GM12878 (cell line): ENCODE results near the gene WSCD1. TPM values are rescaled to one million over a fixed set of nuclear protein-coding genes. Genes with fewer than 3 reads are reported as not detected.

Source experiments
- ATAC-seq: fragments of 200-7000 bp; cut with Tn5 transposase; 3 replicates; pipeline ENCODE4 v1.9.1; 2020; ENCODE audit warnings: mild to moderate bottlenecking, moderate library complexity
- BruUV-seq: library from RNA; stranded (reverse); fragments of 400-500 nt; replicated peaks from 2 replicates; lab custom pipeline; 2021; lab: Mats Ljungman, UMichigan
- CTCF ChIA-PET: fragments of 300-600 bp; sonication (Branson Sonifier 250); formaldehyde crosslinking; extraction: SDS; loops from one replicate; lab custom pipeline; 2021; ENCODE audit warnings: inconsistent platforms; lab: Yijun Ruan, JAX
- POLR2A ChIA-PET: fragments of 350-600 bp; formaldehyde crosslinking; extraction: SDS; loops from one replicate; lab custom pipeline; 2021; ENCODE audit warnings: inconsistent platforms; lab: Charles Lee
- RAD21 ChIA-PET: fragments of 300-600 bp; sonication (Branson Sonifier 250); formaldehyde crosslinking; loops from one replicate; lab custom pipeline; 2023; ENCODE audit warnings: antibody characterized with exemption; ENCODE audit not compliant: unreplicated experiment; lab: Charles Lee
- SMC1A ChIA-PET: fragments of 300-600 bp; sonication (Branson Sonifier 250); formaldehyde crosslinking; loops from one replicate; lab custom pipeline; 2023; ENCODE audit not compliant: unreplicated experiment, uncharacterized antibody; lab: Charles Lee
- DNase-seq: peaks from one replicate; pipeline ENCODE4 v3.0.0-alpha.2; 2011; ENCODE audit warnings: low read depth, low spot score
- FAIRE-seq: peaks from 3 replicates; lab custom pipeline; 2011; peaks lifted over from hg19 to GRCh38; lab: Jason Lieb, UNC
- H2AFZ ChIP-seq: 2 replicates; pipeline ENCODE4 v1.6.0; 2011; ENCODE audit warnings: low read depth, low read length, control low read depth; ENCODE audit not compliant: control insufficient read depth
- H3K27ac ChIP-seq: 2 replicates; pipeline ENCODE4 v1.5.1; 2011; ENCODE audit warnings: control low read depth; ENCODE audit not compliant: control insufficient read depth, insufficient read depth
- H3K27me3 ChIP-seq, 2 experiments: replicated peaks in 1 of 2; 2 replicates each; pipeline versions ENCODE4 v1.6.0 to v1.6.1; 2011; ENCODE audit warnings: low read length in 1 of 2; ENCODE audit not compliant: control insufficient read depth in 2 of 2, insufficient read depth in 2 of 2
- H3K36me3 ChIP-seq, 2 experiments: 2 replicates each; pipeline ENCODE4 v1.5.1; 2011; ENCODE audit warnings: low read length in 1 of 2; ENCODE audit not compliant: control insufficient read depth in 2 of 2, insufficient read depth in 2 of 2
- H3K4me1 ChIP-seq: 2 replicates; pipeline ENCODE4 v1.6.1; 2011; ENCODE audit warnings: mild to moderate bottlenecking, low read length, moderate library complexity, mixed read lengths; ENCODE audit not compliant: control insufficient read depth, insufficient read depth
- H3K4me2 ChIP-seq: 2 replicates; pipeline ENCODE4 v1.6.0; 2011; ENCODE audit warnings: control low read depth; ENCODE audit not compliant: control insufficient read depth, insufficient read depth
- H3K4me3 ChIP-seq: fragments of 200-600 bp; sonication (generic); 2 replicates; pipeline ENCODE4 v1.5.1; 2016
- H3K79me2 ChIP-seq: 2 replicates; pipeline ENCODE4 v1.6.0; 2011; ENCODE audit warnings: low read length; ENCODE audit not compliant: control insufficient read depth, insufficient read depth
- H3K9ac ChIP-seq: 2 replicates; pipeline ENCODE4 v1.8.0; 2011; ENCODE audit warnings: low read length, control low read depth, mixed read lengths; ENCODE audit not compliant: control insufficient read depth, insufficient read depth
- H3K9me3 ChIP-seq: replicated peaks from 3 replicates; pipeline ENCODE4 v1.5.1; 2011; ENCODE audit warnings: mild to moderate bottlenecking, low read length; ENCODE audit not compliant: control insufficient read depth, insufficient read depth
- H4K20me1 ChIP-seq: 2 replicates; pipeline ENCODE4 v1.6.0; 2011; ENCODE audit not compliant: control insufficient read depth, insufficient read depth
- BCL11A ChIP-seq: IDR thresholded peaks from 2 replicates; pipeline ENCODE4 v1.6.1; 2011; ENCODE audit warnings: low read depth, low read length
- CBFB ChIP-seq: IDR thresholded peaks from 2 replicates; pipeline ENCODE4 v1.6.1; 2016; ENCODE audit warnings: antibody characterized with exemption, low read depth
- CHD1 ChIP-seq: IDR thresholded peaks from 2 replicates; pipeline ENCODE4 v1.6.1; 2012; ENCODE audit warnings: low read depth, low read length, improper control_type of control experiment
- ETV6 ChIP-seq, 2 experiments: fragments of 450-650 bp in 1 of 2; IDR thresholded peaks in 1 of 2; conservative IDR thresholded peaks in 1 of 2; 2 replicates each; pipeline ENCODE4 v1.6.1; 2014; ENCODE audit warnings: antibody characterized with exemption in 1 of 2, borderline replicate concordance in 1 of 2, low read depth in 1 of 2, mild to moderate bottlenecking in 1 of 2, moderate library complexity in 1 of 2
- IKZF1 ChIP-seq: fragments of 450-650 bp; conservative IDR thresholded peaks from 2 replicates; pipeline ENCODE4 v1.6.1; 2017; ENCODE audit warnings: antibody characterized with exemption, mild to moderate bottlenecking
- MXI1 ChIP-seq: fragments of 150-350 bp; IDR thresholded peaks from 2 replicates; pipeline ENCODE4 v1.6.1; 2011; ENCODE audit warnings: low read depth, mild to moderate bottlenecking, inconsistent platforms, low read length, improper control_type of control experiment
- PAX5 ChIP-seq: IDR thresholded peaks from 2 replicates; pipeline ENCODE4 v1.6.1; 2011; ENCODE audit warnings: low read depth, low read length, borderline replicate concordance
- PML ChIP-seq: IDR thresholded peaks from 2 replicates; pipeline ENCODE4 v1.6.1; 2012; ENCODE audit warnings: low read length, inconsistent platforms
- RAD21 ChIP-seq: IDR thresholded peaks from 2 replicates; pipeline ENCODE4 v1.6.1; 2011; ENCODE audit warnings: mild to moderate bottlenecking, low read depth, low read length, moderate library complexity; ENCODE audit not compliant: insufficient read depth
- RB1 ChIP-seq: fragments of 450-650 bp; formaldehyde crosslinking; IDR thresholded peaks from 2 replicates; pipeline ENCODE4 v1.6.1; 2017; ENCODE audit warnings: mild to moderate bottlenecking, borderline replicate concordance
- RUNX3 ChIP-seq: IDR thresholded peaks from 2 replicates; pipeline ENCODE4 v1.6.1; 2012; ENCODE audit warnings: low read length, inconsistent platforms
- YBX1 ChIP-seq: fragments of 450-650 bp; IDR thresholded peaks from 2 replicates; pipeline ENCODE4 v1.6.1; 2016; ENCODE audit warnings: antibody characterized with exemption
- ZNF274 ChIP-seq: IDR thresholded peaks from one replicate; pipeline ENCODE4 v1.8.0; 2011; ENCODE audit not compliant: insufficient read length, insufficient read depth
- WGBS: methylation state at CpG from one replicate; pipeline ENCODE4 v1.1.6; 2016; ENCODE audit warnings: low lambda C conversion rate; ENCODE audit not compliant: insufficient replicate concordance, insufficient coverage; ENCODE audit errors: missing lambda C conversion rate; 5-methylcytosine and 5-hydroxymethylcytosine counted together
- in situ Hi-C: fragments of 300-500 bp; cut with MboI; formaldehyde crosslinking; loops from 9 replicates; pipeline ENCODE4 v1.14.3; 2018; ENCODE audit warnings: mixed read lengths
- intact Hi-C: fragments of 100-400 bp; cut with micrococcal nuclease; formaldehyde crosslinking; loops from one replicate; pipeline ENCODE4 v1.14.2; 2022; ENCODE audit not compliant: unreplicated experiment
- polyA plus RNA-seq, 11 experiments: library from polyadenylated mRNA; depleted of rRNA in 4 of 11; unstranded in 6 of 11; stranded (reverse) in 5 of 11; fragments of >200 nt; fragmentation: Nextera tagmentation in 4 of 11; fragmentation: Illumina TruSeq in 1 of 11; extraction: Ambion mirVana in 4 of 11; extraction: Trizol in 1 of 11; gene quantifications; 1 replicate in 1 of 11; 2 replicates in 10 of 11; pipeline versions ENCODE4 v1.2.1 to v1.2.3, GENCODE V29; 2011 to 2016; ENCODE audit warnings: inconsistent platforms in 2 of 11, missing spikeins in 2 of 11, low read depth in 1 of 11
- total RNA-seq, 4 experiments: library from RNA; depleted of rRNA in 3 of 4; stranded (reverse); fragments of >200 nt in 3 of 4; fragmentation: Illumina TruSeq in 1 of 4; extraction: Trizol in 1 of 4; gene quantifications; 2 replicates each; pipeline versions ENCODE4 v1.2.1 to v1.2.3, GENCODE V29; 2013 to 2021
- TF ChIP-seq, protein P1 (sequence below), 3 experiments: IDR thresholded peaks in 2 of 3; conservative IDR thresholded peaks in 1 of 3; 2 replicates each; pipeline ENCODE4 v1.5.1; 2011; ENCODE audit warnings: low read depth in 3 of 3, low read length in 3 of 3, mild to moderate bottlenecking in 3 of 3, control low read depth in 2 of 3, moderate library complexity in 2 of 3, inconsistent platforms in 1 of 3, mixed read lengths in 1 of 3; ENCODE audit not compliant: control insufficient read depth in 2 of 3, insufficient read depth in 1 of 3; ENCODE audit errors: extremely low read depth in 1 of 3
- TF ChIP-seq, protein P2 (sequence below): IDR thresholded peaks from 2 replicates; pipeline ENCODE4 v1.6.1; 2011; ENCODE audit warnings: borderline replicate concordance, low read depth, mild to moderate bottlenecking, moderate library complexity, mixed read lengths, low read length; ENCODE audit not compliant: insufficient read depth; ENCODE audit errors: extremely low read length
- TF ChIP-seq, protein P3 (sequence below): fragments of 450-650 bp; conservative IDR thresholded peaks from 2 replicates; pipeline ENCODE4 v1.6.1; 2017; ENCODE audit warnings: mild to moderate bottlenecking, moderate library complexity

The WSCD1 gene
- total and polyA plus RNA-seq, 10 of the 15 experiments (the other 5 are each of a cell fraction or from before 2014, with no cell fraction given): 0.01 to 0.16 TPM; not detected in 8

DNA sequence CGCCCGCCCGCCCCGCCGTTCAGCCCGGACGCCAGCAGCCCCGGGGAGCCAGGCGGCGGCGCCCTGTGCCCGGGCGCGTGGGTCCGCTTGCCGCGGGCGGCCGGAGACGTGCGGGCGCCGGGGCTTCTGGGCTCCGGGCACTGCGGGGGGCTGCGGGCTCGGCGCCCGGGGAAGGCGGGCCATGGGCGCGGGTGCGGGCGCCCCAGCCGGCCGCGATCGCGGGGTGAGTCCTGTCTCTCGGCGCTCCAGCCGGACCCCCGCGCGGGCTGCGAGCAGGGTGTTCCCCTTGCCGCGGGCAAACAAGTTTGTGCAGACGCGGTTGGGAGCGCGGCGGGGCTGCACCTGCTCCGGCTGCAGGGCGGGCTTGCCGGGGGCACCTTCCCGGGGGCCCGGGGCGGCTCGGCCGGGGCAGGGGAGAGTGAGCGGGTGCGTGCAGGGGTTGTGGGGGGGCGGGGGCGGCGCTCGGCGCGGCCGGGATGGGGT, 292 bp downstream of the WSCD1 start (continued):
- TF ChIP-seq CBFB (no peak), RAD21 (no peak), ETV6 (conservative IDR thresholded peaks at IDR 0.05 in 1 of 2, IDR thresholded peaks at IDR 0.05 in 1 of 2; ENCODE audit: borderline replicate concordance in 1 of 2, low read depth in 1 of 2) (no peak), YBX1 (no peak), BCL11A (no peak), PML (no peak), RUNX3 (no peak)
- TF ChIP-seq, all 136 proteins: peak for 0

DNA sequence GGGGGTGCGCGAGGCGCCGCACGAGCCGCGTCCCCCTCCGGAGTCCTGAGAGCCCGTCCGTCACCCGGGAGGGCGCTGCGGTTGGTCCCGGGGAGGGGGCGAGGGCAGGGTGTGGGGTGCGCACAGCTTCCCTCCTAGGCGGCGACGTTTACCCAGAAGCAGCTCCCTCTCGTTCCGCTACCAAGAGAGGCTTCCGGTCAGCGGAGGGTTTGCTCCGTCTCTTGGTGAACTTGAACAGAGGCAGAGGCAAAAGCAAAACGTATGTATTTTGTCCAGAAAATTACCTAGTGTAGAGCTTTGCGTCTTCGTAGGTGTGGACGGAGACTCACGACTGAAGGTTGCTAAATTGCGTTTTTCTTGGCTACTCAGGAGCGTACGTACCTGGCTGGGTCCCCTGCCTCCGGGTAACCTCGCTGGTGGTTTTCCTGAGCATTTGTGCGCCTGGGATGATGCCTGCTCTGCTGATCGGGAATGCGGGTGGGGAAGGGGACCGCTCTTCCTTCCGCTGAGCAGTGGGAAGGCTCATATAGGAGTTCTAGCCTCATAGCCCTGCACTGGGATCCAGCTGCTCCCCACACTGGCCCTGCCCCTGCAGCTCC, 833 bp downstream of the WSCD1 start:
- CTCF ChIA-PET: no interaction called here
- H3K4me2 ChIP-seq: no peak overlapping the region
- no peaks in the 10 kb centered on the region for H3K79me2 ChIP-seq
- FAIRE-seq (no peak), DNase-seq (no peak), ATAC-seq (no peak)
- H3K9ac ChIP-seq: no peak overlapping the region
- TF ChIP-seq MXI1 (no peak), ZNF274 (no peak), PAX5 (no peak), RB1 (no peak), CHD1 (no peak), IKZF1 (no peak)
- TF ChIP-seq, protein P1, sequence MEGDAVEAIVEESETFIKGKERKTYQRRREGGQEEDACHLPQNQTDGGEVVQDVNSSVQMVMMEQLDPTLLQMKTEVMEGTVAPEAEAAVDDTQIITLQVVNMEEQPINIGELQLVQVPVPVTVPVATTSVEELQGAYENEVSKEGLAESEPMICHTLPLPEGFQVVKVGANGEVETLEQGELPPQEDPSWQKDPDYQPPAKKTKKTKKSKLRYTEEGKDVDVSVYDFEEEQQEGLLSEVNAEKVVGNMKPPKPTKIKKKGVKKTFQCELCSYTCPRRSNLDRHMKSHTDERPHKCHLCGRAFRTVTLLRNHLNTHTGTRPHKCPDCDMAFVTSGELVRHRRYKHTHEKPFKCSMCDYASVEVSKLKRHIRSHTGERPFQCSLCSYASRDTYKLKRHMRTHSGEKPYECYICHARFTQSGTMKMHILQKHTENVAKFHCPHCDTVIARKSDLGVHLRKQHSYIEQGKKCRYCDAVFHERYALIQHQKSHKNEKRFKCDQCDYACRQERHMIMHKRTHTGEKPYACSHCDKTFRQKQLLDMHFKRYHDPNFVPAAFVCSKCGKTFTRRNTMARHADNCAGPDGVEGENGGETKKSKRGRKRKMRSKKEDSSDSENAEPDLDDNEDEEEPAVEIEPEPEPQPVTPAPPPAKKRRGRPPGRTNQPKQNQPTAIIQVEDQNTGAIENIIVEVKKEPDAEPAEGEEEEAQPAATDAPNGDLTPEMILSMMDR (IDR thresholded peaks at IDR 0.05 in 2 of 3, conservative IDR thresholded peaks at IDR 0.05 in 1 of 3; ENCODE audit: control insufficient read depth in 2 of 3, extremely low read depth in 1 of 3, insufficient read depth in 1 of 3, low read depth in 3 of 3, low read length in 3 of 3): no peak
- TF ChIP-seq, protein P2, sequence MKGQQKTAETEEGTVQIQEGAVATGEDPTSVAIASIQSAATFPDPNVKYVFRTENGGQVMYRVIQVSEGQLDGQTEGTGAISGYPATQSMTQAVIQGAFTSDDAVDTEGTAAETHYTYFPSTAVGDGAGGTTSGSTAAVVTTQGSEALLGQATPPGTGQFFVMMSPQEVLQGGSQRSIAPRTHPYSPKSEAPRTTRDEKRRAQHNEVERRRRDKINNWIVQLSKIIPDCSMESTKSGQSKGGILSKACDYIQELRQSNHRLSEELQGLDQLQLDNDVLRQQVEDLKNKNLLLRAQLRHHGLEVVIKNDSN: no peak
- TF ChIP-seq, protein P3, sequence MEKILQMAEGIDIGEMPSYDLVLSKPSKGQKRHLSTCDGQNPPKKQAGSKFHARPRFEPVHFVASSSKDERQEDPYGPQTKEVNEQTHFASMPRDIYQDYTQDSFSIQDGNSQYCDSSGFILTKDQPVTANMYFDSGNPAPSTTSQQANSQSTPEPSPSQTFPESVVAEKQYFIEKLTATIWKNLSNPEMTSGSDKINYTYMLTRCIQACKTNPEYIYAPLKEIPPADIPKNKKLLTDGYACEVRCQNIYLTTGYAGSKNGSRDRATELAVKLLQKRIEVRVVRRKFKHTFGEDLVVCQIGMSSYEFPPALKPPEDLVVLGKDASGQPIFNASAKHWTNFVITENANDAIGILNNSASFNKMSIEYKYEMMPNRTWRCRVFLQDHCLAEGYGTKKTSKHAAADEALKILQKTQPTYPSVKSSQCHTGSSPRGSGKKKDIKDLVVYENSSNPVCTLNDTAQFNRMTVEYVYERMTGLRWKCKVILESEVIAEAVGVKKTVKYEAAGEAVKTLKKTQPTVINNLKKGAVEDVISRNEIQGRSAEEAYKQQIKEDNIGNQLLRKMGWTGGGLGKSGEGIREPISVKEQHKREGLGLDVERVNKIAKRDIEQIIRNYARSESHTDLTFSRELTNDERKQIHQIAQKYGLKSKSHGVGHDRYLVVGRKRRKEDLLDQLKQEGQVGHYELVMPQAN: no peak
- in situ Hi-C loops: no loop called here
- H3K27ac ChIP-seq: no peak overlapping the region
- 13% methylated on average over 29 of the region's 39 CpGs for WGBS
- H3K4me1 ChIP-seq: no peaks in the 10 kb centered on the region
- H3K27me3 ChIP-seq: peaks cover 0 to 8% of the 10 kb centered on the region in 2 experiments; a peak in 2 of 4 replicates
- no TSS peak for BruUV-seq
- no peaks in the 10 kb centered on the region for H3K36me3 ChIP-seq
- intact Hi-C loops: no loop called here
- POLR2A ChIA-PET: no interaction called here
- H3K9me3 ChIP-seq: no peaks in the 10 kb centered on the region
- no peaks in the 10 kb centered on the region for H4K20me1 ChIP-seq
- SMC1A ChIA-PET: no interaction called here
- H2AFZ ChIP-seq: no peak overlapping the region
- RAD21 ChIA-PET: no interaction called here
- H3K4me3 ChIP-seq: no peak overlapping the region
